GM23338 (cell line): ENCODE measurements around the gene MKX. TPM values are rescaled to one million over a fixed set of nuclear protein-coding genes. Genes with fewer than 3 reads are reported as not detected.

Experiments
- ATAC-seq: fragments of 200-7000 bp; cut with Tn5 transposase; 3 replicates; pipeline ENCODE4 v1.9.1; 2020
- DNase-seq: peaks from one replicate; pipeline ENCODE4 v3.0.0-alpha.2; 2015; ENCODE audit warnings: low spot score
- H2AFZ ChIP-seq: fragments of 200-600 bp; sonication (generic); 2 replicates; pipeline ENCODE4 v1.8.0; 2016; ENCODE audit warnings: antibody characterized with exemption, mild to moderate bottlenecking, moderate library complexity
- H3F3A ChIP-seq: fragments of 200-600 bp; sonication (generic); replicated peaks from 2 replicates; pipeline ENCODE4 v1.8.0; 2017; ENCODE audit warnings: antibody characterized with exemption, mixed run types, low read depth
- H3K27ac ChIP-seq: fragments of 200-600 bp; sonication (generic); 2 replicates; pipeline ENCODE4 v1.6.1; 2016; ENCODE audit warnings: low read depth
- H3K27me3 ChIP-seq: fragments of 200-600 bp; sonication (generic); 2 replicates; pipeline ENCODE4 v1.8.0; 2016; ENCODE audit warnings: mild to moderate bottlenecking, mixed run types, moderate library complexity; ENCODE audit not compliant: insufficient read depth
- H3K36me3 ChIP-seq: fragments of 200-600 bp; sonication (generic); 2 replicates; pipeline ENCODE4 v1.8.0; 2016; ENCODE audit warnings: mild to moderate bottlenecking; ENCODE audit not compliant: insufficient read depth
- H3K4me1 ChIP-seq: fragments of 200-600 bp; sonication (generic); 2 replicates; pipeline ENCODE4 v1.8.0; 2016; ENCODE audit warnings: mild to moderate bottlenecking, moderate library complexity; ENCODE audit not compliant: insufficient read depth
- H3K4me2 ChIP-seq: fragments of 200-600 bp; sonication (generic); 2 replicates; pipeline ENCODE4 v1.7.1; 2017; ENCODE audit warnings: mixed run types
- H3K4me3 ChIP-seq: fragments of 200-600 bp; sonication (generic); 2 replicates; pipeline ENCODE4 v1.6.1; 2016; ENCODE audit warnings: mixed run types
- H3K79me2 ChIP-seq: fragments of 200-600 bp; sonication (generic); replicated peaks from 2 replicates; pipeline ENCODE4 v1.8.0; 2017; ENCODE audit warnings: mild to moderate bottlenecking; ENCODE audit not compliant: insufficient read depth
- H3K9me2 ChIP-seq: fragments of 200-600 bp; sonication (generic); 2 replicates; pipeline ENCODE4 v1.8.0; 2017; ENCODE audit not compliant: insufficient read depth
- H4K20me1 ChIP-seq: fragments of 200-600 bp; sonication (generic); replicated peaks from 2 replicates; pipeline ENCODE4 v1.8.0; 2017; ENCODE audit warnings: mild to moderate bottlenecking; ENCODE audit not compliant: insufficient read depth
- H3K27ac Mint-ChIP-seq: 2 replicates; pipeline ENCODE4 v1.8.0; 2020; ENCODE audit warnings: inconsistent platforms, mild to moderate bottlenecking, moderate library complexity, mixed read lengths
- H3K27me3 Mint-ChIP-seq: 3 replicates; pipeline ENCODE4 v1.8.0; 2022; ENCODE audit warnings: low read depth, mild to moderate bottlenecking, moderate library complexity, mixed read lengths, inconsistent platforms; ENCODE audit not compliant: insufficient read depth, poor library complexity
- H3K36me3 Mint-ChIP-seq: 3 replicates; pipeline ENCODE4 v1.8.0; 2021; ENCODE audit warnings: low read depth, mild to moderate bottlenecking, inconsistent platforms, moderate library complexity, mixed read lengths
- H3K4me1 Mint-ChIP-seq: 3 replicates; pipeline ENCODE4 v1.8.0; 2020; ENCODE audit warnings: mild to moderate bottlenecking, inconsistent platforms, mixed read lengths
- H3K4me3 Mint-ChIP-seq: 3 replicates; pipeline ENCODE4 v1.8.0; 2021; ENCODE audit warnings: moderate library complexity, mild to moderate bottlenecking, inconsistent platforms, mixed read lengths
- H3K9me3 Mint-ChIP-seq: 3 replicates; pipeline ENCODE4 v1.8.0; 2020; ENCODE audit warnings: moderate library complexity, mild to moderate bottlenecking, inconsistent platforms, mixed read lengths
- CREB1 ChIP-seq: fragments of 250-450 bp; sonication (Bioruptor Pico); IDR thresholded peaks from 2 replicates; pipeline ENCODE4 v1.5.0; 2020; ENCODE audit warnings: low read depth, mild to moderate bottlenecking, moderate library complexity
- CTCF ChIP-seq, 2 experiments: fragments of 200-600 bp in 1 of 2; sonication (generic) in 1 of 2; conservative IDR thresholded peaks; 2 replicates each; pipeline versions ENCODE4 v1.5.1 to v1.6.1; 2016 to 2017; ENCODE audit warnings: antibody characterized with exemption in 2 of 2, low read depth in 2 of 2, mild to moderate bottlenecking in 2 of 2, moderate library complexity in 1 of 2
- ETS1 ChIP-seq: IDR thresholded peaks from 2 replicates; pipeline ENCODE4 v1.6.1; 2016; ENCODE audit warnings: antibody characterized with exemption
- EZH2 ChIP-seq: fragments of 200-600 bp; sonication (generic); IDR thresholded peaks from one replicate; pipeline ENCODE4 v1.8.0; 2017; ENCODE audit warnings: antibody characterized with exemption, mild to moderate bottlenecking, low read depth; ENCODE audit not compliant: unreplicated experiment
- EZH2phosphoT487 ChIP-seq: fragments of 200-600 bp; sonication (generic); IDR thresholded peaks from one replicate; pipeline ENCODE4 v1.8.1; 2018; ENCODE audit warnings: antibody characterized with exemption; ENCODE audit not compliant: unreplicated experiment
- NANOG ChIP-seq: IDR thresholded peaks from 2 replicates; pipeline ENCODE4 v1.6.1; 2016; ENCODE audit warnings: antibody characterized with exemption, borderline replicate concordance
- REST ChIP-seq: IDR thresholded peaks from one replicate; pipeline ENCODE4 v1.6.1; 2018; ENCODE audit warnings: antibody characterized with exemption; ENCODE audit not compliant: unreplicated experiment
- polyA plus RNA-seq: library from polyadenylated mRNA; unstranded; fragments of >200 nt; fragmentation: Nextera tagmentation; extraction: Ambion mirVana; gene quantifications from 2 replicates; pipeline ENCODE4 v1.2.1, GENCODE V29; 2016
- total RNA-seq: library from RNA; depleted of rRNA; stranded (reverse); fragments of >200 nt; shearing (Covaris generic); gene quantifications from 2 replicates; pipeline ENCODE4 v1.2.3, GENCODE V29; 2014

The MKX gene
- total and polyA plus RNA-seq, 2 experiments from 2014 or later: 0.66 to 0.97 TPM

DNA sequence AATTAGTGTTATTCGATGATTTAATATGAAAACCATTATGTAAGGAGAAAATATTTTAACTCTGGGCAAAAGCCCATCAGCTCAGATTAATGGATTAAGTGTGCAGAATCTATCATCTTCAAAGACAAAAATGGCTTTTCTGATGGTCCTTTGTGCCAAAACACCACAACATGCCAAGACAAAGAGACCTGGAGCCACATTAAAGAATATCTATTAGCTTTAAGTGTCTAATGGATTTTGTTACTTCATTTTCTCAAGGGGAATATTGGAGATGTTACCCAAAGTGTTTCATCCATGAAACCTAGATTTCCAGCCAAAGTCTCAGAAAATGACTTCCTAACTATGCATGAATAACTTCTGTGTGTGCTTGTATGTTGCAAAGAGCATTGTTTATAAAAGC is 57.3 kb downstream of the MKX start (continued):
- TF ChIP-seq REST: no peak

GRCh38 chr10:27687743-27688142 is 57.9 kb downstream of the MKX start:
- no peak overlapping the region for H3K4me3 Mint-ChIP-seq
- H3K27me3 Mint-ChIP-seq: peaks cover 2% of the 10 kb centered on the region
- Histone ChIP-seq H3K27me3 (no peaks in the 10 kb centered on the region), H2AFZ (0 out of 2 replicates have a peak overlapping the region, but pooled peaks have one; percentile 18), H3K27ac (no peak overlapping the region), H3K4me1 (no peaks in the 10 kb centered on the region), H3K4me2 (no peak overlapping the region), H3K79me2 (no peaks in the 10 kb centered on the region), H3K36me3 (no peaks in the 10 kb centered on the region), H3K4me3 (no peak overlapping the region), H3F3A (no peaks in the 10 kb centered on the region), H3K9me2 (no peaks in the 10 kb centered on the region; the same call in 1 of the 2 replicates), H4K20me1 (no peaks in the 10 kb centered on the region)
- TF ChIP-seq ETS1 (no peak), EZH2 (no peak), NANOG (no peak), EZH2phosphoT487 (no peak)
- DNase-seq: no peak
- no peaks in the 10 kb centered on the region; the same call in 2 of the 3 replicates for H3K9me3 Mint-ChIP-seq
- peaks cover 9% of the 10 kb centered on the region; the same call in 1 of the 3 replicates for H3K36me3 Mint-ChIP-seq
- no peaks in the 10 kb centered on the region for H3K4me1 Mint-ChIP-seq
- no peak overlapping the region for H3K27ac Mint-ChIP-seq
- ATAC-seq: no peak

- no peaks in the 10 kb centered on the region for H4K20me1 ChIP-seq
- Mint-ChIP-seq H3K27me3 (peaks cover 2% of the 10 kb centered on the region), H3K4me1 (no peaks in the 10 kb centered on the region), H3K9me3 (no peaks in the 10 kb centered on the region; the same call in 2 of the 3 replicates), H3K4me3 (no peak overlapping the region), H3K27ac (no peak overlapping the region), H3K36me3 (peaks cover 9% of the 10 kb centered on the region; the same call in 1 of the 3 replicates)
- H3K36me3 ChIP-seq: no peaks in the 10 kb centered on the region
- H3K27me3 ChIP-seq: no peaks in the 10 kb centered on the region
- no peak overlapping the region for H3K27ac ChIP-seq
- H3K4me1 ChIP-seq: no peaks in the 10 kb centered on the region
- H3K4me2 ChIP-seq: no peak overlapping the region
- H3K4me3 ChIP-seq: no peak overlapping the region
- no peak for ATAC-seq
- DNase-seq: no peak
- H2AFZ ChIP-seq: 0 out of 2 replicates have a peak overlapping the region, but pooled peaks have one; percentile 18
- no peaks in the 10 kb centered on the region; the same call in 1 of the 2 replicates for H3K9me2 ChIP-seq
- no peaks in the 10 kb centered on the region for H3F3A ChIP-seq
- no peaks in the 10 kb centered on the region for H3K79me2 ChIP-seq
- no peak for TF ChIP-seq EZH2phosphoT487
- no peak for TF ChIP-seq CTCF (conservative IDR thresholded peaks at IDR 0.05; ENCODE audit: low read depth in 2 of 2)
- TF ChIP-seq CREB1: no peak
Observed at GRCh38 chr10:27687326-27687725, 58.3 kb downstream of the MKX start.
